Activated CD4-positive, alpha-beta T cell treated with anti-CD3 and anti-CD28 coated beads, Interleukin-10, Interleukin-2, amounts not matched to agents 100 ng/mL and 50 ng/mL, durations not matched to agents 16 hours and 8 hours (primary cell): ENCODE measurements around the gene PASK.

Source experiments
- DNase-seq: peaks from one replicate; pipeline ENCODE4 v3.0.0-alpha.2; 2020

Gene PASK

DNA sequence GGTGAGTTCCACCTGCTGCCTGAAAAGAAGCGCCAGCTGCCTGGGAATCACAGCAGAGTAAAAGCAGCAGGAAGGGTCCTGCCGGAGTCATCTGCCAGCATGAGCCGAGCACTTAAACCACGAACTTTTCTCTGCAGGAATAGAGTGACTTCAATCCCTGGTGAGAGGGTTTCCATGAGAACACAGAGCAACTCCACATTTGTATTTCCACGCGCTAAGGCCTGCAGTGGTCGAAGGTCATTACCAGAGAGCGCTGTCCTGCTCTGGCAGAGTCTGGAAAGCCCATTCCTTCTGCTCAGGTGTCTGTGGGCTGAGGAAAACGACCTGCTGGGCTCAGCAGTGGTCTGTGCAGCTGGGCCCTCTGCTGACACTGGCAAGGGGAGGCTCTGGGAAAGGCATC, 6.7 kb downstream of the PASK start:
- no peak for DNase-seq

DNA sequence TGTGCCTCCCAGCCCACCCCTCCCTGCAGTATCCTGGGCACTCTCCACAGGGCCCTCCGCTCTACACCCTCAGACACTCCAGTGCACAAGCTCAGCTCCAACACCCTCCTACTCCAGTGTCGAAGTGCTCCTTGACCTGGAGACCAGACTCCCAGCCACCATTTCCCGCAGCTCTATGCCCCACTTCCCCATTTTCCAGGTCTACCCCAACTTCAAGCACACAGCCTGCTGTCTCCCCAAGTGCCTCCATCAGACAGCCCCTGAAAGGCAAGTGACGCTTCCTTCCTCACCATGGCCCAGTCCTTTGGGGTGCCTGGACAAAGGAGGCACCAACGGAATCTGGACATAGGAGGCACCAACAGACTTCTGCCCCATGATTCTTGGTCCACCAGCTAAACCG, 7.2 kb downstream of the PASK start:
- DNase-seq, result no peak

DNA sequence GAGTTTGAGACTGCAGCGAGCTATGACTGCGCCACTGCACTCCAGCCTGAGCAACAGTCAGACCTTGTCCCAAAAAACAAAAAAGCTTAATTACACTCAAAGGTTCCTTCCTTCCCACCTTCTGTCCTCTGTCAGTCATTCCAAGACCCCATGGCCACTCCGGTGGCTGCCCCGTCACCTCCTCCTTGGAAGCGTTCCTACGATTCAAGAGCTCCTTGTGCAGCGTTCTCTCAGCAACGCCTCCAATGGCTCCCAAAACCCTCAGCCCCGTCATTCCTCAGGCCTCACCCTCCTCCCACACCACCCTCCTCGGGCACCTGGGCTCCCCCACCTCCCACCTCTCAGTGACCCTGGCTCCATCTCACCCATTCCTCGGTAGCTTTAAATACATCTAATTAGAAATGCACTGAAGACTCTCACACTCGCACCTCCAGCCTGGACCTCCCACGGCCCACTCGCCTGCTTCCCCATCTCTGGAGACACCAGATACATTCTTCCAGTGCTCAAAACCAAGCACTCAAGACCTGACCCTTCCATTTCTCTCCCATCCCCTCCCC, 8.0 kb downstream of the PASK start:
- no peak for DNase-seq

DNA sequence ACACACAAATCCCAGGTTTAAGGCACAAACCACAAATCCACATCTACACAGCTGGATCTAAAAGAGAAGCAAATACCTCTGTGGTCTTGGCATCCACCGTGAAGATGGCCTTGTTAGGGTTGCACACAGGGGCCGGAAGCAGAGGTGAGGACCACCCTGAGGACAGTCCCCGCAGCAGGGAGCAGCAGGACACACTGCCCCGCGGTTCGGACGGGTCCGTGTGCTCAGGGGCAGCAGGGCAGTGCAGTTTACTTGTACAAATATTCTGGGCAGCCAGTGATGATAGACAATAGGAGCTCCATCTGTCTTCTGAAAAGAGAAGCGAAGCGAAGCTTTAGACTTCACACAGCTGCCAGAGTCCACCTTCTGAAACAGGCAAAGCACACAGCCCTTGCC, 8.8 kb downstream of the PASK start:
- DNase-seq, result no peak

DNA sequence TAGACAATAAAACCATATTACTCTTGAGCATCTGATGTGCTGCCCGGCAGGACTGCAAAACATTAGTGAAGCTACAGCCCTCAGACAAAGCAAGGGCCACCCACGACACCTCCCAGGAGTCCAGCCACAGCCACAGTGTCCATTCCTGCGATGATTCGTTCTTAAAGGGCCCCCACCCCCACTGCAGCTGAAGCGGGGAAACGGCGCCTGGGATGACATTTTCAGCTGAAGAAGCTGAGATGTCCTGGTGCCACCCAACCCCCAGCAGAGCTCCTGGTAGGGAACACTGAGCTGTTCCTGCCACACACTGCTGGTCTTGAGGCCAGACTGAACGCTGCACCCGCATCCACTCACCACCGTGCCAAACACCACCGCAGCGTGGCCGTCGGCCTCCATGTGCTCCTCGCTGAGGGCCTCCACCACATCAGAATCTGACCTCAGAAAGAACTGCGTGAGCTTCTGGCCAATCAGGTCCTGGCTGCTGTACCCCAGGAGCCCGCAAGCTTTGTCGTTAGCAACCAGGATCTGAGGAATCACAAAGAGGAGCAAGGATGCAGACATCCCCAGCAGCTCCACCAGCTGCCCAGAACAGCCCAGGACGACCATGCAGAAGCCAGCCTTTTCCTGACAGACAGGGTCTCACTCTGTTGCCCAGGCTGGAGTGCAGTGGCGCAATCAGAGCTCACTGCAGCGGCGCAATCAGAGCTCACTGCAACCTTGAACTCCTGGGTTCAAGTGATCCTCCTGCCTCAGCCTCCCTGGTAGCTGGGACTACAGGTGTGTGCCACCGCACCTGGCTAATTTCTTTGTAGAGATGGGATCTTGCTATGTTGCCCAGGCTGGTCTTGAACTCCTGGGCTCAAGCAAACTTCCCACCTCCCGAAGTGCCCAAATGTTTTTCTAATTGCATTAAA, 9.5 kb downstream of the PASK start:
- no peak for DNase-seq

DNA sequence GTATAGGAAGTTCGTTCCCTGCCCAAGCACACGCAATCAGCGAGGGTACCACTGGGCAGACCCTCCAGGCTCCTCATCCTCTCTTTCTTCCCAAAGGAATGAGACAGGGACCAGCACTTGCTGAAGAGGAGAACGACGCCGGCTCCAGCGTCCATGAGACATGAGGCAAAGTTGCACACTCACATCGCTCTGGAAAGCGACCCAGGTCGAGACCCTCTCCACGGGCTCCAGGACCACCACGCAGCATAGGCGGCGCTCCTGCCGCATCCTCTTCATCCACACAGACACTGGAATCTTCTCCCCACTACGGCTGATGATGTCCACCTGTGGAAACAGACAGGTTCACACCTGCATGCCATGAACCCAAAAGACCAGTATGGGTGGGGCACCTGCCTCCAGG, 10.8 kb downstream of the PASK start:
- DNase-seq, result no peak

DNA sequence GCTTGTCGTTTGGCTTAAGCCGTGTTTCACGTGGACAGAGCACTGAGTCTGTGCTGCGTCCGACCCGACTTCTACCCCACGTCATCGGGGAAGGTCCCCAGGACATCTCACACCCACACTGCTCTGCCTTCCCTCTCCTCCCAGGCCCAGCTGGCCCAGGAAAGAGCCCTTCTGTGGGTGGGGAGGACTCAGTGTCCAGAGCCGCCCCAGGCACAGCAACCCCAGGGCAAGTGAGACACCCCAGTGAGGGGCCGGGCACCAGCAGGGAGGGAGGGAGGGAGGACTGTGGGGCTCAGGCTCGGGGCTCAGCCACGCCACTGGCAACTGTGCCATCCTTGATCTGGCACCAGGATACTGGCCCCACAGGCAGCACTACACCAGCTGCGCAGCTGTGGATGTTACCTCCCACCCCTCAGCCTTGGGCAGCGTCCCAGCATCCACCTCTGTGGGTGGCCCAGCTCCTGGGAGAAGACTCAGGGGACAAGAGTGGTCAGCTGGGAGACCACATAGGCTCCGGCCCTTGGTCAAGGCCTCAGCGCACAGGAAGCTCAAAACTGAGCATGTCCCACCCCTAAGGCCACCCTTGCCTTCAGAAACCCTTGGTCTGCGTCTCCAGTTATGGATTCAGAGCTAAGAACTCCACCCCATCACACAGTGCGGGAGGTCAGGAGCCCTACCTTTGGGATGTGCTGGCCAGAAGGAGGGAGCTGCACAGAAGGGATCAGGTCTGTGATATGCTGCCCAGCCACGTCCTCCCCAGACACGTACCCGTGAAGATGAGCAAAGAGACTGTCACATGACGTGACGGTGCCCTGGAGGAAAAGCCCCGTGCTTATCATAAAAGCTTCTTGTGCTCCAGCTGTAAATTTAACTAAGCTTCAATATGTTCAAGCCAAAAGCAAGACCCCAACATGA, 11.7 kb downstream of the PASK start:
- no peak for DNase-seq

DNA sequence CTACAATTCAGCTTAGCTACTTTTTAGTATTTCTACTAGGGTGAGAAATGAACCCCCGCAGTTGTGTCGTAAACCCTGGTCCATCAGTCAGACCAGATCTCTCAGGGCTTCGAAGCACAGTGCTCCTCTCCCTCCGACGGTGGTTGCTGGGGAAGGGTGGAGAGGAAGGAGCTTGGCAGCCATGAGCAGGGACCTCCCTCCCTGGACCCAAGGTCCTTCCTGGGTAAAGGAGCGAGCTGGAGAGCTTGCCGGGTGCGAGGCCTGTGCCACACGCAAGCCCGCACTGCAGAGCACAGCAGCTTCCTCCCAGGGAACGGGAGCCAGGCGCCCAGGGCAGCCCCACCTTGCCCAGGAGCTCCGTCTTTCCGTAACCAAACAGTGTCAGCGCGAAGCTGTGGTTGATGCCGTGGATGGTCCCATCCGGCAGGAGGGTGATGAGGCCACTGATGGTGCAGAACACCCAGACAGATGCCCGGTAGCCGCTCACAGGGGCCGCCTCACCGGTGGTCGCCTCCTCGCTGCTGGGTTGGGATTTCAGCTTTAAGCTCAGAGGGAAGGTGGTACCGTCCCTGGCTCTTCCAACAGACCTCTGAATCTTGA, 12.5 kb downstream of the PASK start:
- DNase-seq, result no peak

DNA sequence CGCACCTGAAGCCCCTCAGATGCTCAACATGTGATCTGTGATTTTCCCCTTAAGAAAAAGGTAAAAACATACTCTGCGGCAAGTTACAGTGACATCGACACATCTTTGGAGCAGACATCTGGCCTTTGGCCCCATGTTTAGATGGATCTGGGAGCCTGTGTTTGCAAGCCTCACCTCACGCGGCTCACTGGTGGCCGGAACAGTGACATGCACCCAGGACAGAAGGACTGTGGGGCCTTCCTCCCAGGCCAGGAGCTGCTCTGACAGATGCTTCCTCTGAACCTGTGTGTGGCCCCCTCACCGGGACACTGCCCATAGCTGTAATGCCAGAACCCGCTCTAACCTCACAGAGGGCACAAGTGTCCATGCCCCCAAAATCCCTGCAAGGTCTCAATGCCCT, 13.1 kb downstream of the PASK start:
- DNase-seq, result no peak

DNA sequence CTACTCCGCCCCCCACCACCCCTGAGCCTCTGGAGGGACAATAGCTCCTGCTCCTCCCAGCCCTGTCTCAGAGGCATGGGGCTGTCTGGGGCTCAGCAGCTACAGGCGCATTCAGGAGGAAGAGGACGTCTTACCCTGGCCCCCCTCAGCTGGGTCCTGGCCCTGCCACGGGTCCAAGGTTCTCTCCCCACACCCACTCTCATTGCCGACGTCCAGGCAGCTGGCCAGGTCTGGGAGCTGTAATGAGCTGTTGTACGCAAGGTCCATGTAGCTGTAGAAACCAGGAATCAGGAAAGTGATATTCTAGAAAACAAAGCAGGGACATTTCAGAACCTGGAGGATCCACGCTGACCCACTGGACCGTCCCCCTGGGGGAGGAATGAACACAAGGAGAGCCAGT, 13.5 kb downstream of the PASK start:
- DNase-seq, result no peak

DNA sequence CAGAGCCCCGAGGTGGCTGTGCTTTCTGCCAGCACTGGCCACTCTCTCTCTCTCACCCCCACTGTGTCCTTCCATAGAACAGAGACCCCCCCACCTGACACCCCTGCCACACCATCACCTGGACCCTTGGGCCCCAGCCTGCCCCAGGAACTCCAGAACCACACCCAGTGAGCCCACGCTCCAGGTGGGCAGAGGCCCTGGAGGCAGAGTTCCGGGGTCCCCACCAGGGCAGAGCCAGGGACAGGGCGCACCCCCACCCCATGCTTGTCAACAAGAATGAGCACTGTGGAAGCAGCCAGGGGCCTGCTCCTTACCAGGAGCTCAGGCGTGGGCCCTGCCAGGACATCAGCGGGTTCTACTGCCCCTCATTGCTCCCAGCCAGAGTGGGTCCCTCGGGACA, 14.6 kb downstream of the PASK start:
- no peak for DNase-seq

DNA sequence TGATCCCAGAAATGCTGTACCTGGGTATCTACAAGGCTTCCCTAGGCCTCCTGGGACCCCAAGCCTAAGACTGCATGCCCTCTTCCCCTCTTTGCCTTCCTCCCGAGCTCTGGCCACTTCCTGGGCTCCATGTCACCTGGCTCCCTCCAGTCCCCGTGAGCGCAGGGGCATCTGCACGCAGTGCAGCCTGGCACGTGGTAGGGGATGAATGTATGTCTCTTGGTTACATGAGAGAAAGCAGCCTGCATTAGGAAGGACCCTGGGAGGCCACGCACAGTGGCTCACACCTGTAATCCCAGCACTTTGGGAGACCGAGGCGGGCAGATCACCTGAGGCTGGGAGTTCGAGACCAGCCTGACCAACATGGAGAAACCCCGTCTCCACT, 15.8 kb downstream of the PASK start:
- DNase-seq, result no peak

DNA sequence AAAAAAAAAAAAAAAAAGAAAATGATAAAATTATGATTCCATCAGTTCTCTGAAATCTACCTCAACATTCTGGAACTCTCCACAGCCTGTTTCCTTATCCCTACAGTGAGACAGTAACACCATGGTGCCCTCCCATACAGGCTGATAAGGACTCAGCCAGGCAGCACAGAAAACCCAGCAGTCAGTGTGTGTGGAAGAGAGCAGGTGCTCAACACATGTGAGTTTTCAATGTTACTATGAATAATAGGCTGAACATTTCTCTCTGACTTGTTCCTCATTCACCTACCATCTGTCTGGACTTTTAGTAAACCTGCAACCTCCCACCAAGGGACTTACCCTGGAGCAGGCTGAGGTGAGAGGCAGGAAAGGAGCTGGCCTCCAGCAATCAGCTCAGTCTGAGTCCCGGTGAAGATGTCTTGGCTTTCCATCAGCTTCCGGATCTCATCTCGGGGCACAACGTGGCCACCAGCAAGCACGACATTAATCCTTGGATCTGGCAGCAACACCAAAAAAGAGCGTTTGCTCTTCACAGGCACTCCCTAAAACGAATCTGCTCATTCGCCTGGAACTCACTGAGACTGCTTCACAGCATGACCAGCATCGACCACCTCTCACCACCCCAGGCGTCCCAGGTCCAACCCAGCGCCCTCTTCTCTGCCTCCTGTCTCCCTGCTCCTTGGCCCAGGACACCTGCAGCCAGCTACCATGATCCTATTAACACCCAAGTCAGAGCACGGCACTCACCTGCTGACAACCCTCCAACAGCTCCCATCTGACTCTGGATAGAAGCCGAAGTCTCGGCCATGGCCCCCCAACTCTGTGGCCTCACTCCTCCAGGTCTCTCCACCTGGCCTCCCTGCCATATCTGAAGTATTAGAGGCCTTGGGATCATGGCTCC, 16.5 kb downstream of the PASK start:
- no peak for DNase-seq

DNA sequence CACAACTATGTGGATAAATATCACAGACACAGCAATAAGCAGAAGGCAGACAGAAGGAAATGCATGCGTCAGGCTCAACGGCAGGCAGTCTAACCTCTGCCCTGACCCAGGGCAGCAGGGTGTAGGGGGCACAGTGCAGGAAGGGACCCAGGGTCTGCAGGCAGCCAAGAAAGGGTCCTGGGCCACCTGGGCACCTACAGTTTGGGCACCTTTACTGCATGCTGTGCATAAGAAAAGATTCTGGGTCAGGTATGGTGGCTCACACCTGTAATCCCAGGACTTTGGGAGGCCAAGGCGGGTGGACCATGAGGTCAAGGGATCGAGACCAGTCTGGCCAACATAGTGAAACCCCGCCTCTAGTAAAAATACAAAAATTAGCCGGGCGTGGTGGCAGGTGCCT, 17.7 kb downstream of the PASK start:
- DNase-seq, result no peak

DNA sequence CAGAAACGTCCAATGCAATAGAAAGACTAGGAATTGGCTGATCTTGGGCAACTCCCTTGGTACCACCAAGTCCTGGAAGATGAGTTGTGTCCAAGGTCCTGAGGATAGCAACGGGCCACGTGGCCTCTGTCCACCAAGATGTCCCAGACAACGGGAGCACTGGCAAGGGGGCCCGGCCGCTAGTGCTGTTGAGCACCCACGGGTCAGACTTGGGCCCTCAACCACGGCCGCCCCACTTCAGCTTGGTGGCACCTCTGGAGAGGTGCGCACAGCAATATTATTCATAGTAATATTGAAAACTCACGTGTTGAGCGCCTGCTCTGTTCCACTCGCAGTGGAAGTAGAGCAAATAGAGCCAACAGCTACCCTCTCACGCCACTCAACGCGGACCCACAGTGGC, 19.0 kb downstream of the PASK start:
- no peak for DNase-seq

DNA sequence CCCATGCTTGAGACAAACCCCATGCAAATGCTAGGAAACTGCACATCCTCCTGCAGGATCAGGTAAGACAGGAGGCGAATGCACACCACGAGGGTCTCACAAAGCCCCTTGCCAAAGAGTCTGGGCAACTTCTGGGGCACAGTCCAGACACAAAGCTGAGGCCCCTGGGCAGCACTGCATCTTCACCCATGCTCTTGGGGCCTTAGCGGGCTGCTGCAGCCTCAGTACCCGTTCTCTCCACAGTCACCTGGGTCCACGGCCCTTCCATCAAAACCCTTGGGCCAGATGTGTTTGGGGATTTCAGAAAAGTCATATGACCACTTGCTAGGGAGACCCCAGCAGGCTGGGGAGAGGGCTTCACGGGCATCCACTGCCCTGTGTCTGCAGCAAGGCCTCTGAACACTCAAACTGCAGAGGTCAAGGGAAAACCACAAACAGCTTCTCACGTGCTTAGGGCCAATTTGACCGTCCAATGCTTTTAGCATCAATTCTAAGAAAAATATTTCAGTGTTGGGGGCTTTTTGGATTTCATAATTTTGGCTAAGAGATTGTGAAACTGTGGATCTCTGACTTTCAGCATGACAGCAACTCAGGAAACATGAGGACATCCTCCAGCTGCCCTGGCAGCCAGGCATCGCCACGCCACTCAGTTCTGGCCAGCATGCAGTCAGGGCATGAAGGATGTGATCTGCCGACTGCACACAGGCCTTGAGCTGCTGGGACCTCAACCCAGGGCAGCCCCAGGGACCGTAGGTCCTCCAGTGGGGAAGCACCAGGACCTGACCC, 20.0 kb downstream of the PASK start:
- no peak for DNase-seq

DNA sequence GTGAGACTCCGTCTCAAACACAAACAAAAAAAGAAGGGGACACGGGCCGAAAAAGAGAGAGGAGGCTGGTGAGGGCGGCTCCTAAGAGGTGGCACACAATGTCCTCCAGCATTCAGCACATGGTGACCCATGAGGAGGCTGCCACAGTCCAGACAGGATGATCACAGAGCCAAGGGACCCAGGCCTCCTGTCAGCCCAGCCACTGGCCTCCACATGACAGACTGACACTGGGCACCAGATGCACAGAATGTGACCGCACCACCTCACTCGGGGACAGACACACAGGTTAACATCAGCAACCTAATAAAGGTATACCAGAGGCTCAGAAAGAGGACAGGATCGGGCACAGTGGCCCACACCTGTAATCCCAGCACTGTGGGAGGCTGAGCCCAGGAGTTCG, 21.0 kb downstream of the PASK start:
- no peak for DNase-seq

DNA sequence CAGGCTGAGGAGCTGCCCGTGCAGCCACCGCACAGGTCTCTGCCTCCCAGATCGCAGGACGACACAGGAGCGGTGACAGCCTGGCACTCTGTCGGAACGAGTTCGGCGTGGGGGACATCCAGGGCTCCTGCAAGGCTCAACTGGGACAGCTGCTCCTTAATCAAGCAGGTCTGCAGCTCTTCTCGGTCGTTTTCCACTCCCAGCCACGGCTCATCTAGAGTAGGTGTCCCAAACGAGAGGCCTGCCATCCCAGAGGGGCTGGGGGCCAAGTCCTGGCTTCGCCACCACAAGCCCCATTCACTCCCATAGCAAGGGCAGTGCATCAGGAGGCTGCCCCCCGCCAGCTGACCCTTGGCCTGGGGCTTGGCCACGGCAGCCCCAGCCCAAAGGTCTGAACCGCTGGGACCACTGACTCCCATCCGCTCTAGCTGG, 22.5 kb downstream of the PASK start:
- no peak for DNase-seq

DNA sequence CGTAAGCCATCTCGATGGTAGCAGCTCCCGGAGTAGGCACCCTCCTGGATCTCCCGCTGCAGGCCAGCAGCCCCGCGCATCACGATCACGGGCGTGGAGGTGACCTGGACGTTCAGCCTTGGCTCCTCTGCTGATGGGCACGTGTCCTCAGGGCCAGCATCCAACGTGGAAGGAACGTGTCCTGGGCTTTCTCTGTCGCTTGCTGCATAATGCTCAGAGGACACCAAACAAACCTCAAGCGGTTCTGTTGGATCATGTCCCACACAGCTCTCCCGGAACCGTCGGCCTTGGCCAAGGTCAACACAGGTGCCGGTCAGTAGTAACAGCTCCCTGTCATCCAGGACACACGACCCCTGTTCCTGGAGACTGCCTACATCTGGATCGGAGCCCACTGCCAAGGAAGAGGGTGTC, 23.1 kb downstream of the PASK start:
- DNase-seq, result no peak

DNA sequence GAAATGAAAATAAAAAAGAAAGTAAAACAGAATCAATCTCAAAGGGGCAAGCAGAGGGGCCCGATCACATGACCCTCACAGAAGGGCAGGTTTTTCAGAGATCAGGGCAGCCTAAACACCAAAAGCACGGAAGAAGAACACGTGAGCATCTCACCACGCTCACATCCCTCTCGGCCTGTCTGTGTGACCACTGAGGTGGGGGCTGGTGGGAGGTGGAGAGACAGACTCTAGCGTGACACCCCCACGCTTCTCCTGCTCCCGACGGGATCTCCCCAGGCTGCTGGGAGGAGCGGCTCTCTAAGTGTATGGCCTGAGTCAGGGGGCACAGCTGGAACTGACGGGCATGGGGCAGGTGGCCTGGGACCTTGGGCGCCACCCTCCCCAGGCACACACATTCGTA, 23.6 kb downstream of the PASK start:
- DNase-seq, result no peak

DNA sequence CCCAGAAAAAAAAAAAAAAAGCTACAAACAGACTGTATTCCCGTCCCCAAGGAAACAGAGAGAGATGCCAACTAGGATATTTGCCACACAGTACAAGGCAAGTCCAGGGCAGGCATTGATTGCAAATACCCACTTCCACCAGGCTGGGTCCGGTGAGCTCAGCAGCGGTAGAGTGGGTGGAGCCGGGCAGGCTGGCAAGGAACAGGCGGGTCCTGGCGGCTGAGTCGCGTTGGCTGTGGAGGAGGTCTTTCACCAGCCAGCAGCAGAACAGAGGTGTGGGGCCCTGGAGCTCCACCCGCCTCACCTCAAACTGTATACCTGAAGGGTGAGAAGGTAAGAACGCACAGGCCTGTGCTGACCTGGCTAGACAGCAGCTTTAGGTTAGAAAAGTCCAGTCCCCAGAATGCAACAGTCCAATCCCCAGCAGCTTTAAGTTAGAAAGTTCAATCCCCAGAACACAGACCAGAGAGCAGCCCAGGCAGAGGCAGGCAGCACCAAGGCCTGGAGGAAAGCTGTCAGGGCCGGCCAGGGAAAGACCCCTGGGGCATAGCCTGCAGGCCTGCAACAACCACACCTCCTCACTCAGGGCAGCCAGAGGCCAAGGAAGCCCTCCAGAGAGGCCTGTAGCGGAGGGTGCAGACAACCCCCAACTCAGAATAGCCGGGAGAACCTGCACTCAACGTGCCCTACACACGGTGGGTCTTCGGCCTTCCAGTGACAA, 25.3 kb downstream of the PASK start:
- peak; percentile 44 for DNase-seq
